Keratinocyte (primary cell): ENCODE results near the gene CTNNA3.

Experiments used
- CTCF ChIP-seq, 3 experiments: IDR thresholded peaks in 1 of 3; conservative IDR thresholded peaks in 1 of 3; optimal IDR thresholded peaks in 1 of 3; 2 replicates in 2 of 3; 3 replicates in 1 of 3; pipeline versions ENCODE3 to v1.5.1; 2011; ENCODE audit warnings: low read length in 3 of 3, mild to moderate bottlenecking in 3 of 3, moderate library complexity in 2 of 3, control low read depth in 1 of 3, inconsistent platforms in 1 of 3; ENCODE audit not compliant: insufficient read depth in 2 of 3; ENCODE audit errors: extremely low read depth in 1 of 3
- EZH2 ChIP-seq: IDR thresholded peaks from one replicate; pipeline ENCODE4 v1.6.1; 2012; ENCODE audit warnings: inconsistent platforms, mild to moderate bottlenecking, low read length, moderate library complexity

DNA sequence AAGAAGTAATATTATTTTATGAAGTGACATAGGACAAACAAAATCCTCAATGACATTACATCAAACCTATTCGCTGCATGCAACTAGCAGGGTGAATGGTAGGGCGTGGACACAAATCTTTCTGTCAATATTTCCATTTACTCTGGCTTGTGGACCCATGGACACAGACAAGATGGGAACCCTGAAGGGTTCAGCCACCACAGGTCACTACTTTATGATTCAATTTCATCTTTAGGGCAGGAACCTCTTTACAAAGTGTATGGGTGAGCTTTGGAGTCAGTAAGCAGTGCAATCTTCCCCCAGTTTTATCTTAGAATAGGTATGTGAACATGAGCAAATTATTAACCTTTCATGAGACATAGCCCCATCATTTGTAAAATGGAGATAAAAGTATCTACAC is 1752.5 kb downstream of the CTNNA3 start:
- TF ChIP-seq CTCF (optimal IDR thresholded peaks at IDR 0.05 in 1 of 3, IDR thresholded peaks at IDR 0.05 in 1 of 3, conservative IDR thresholded peaks at IDR 0.05 in 1 of 3; ENCODE audit: extremely low read depth in 1 of 3, insufficient read depth in 2 of 3, low read length in 3 of 3) (no peak), EZH2 (no peak)
